HPDE6-E6E7 (cell line): Measurements from ENCODE around the gene CCDC78.

Source experiments
- DNase-seq: peaks from one replicate; pipeline ENCODE4 v3.0.0; 2011; ENCODE audit warnings: missing footprints; ENCODE audit errors: extremely low spot score

The CCDC78 gene

DNA sequence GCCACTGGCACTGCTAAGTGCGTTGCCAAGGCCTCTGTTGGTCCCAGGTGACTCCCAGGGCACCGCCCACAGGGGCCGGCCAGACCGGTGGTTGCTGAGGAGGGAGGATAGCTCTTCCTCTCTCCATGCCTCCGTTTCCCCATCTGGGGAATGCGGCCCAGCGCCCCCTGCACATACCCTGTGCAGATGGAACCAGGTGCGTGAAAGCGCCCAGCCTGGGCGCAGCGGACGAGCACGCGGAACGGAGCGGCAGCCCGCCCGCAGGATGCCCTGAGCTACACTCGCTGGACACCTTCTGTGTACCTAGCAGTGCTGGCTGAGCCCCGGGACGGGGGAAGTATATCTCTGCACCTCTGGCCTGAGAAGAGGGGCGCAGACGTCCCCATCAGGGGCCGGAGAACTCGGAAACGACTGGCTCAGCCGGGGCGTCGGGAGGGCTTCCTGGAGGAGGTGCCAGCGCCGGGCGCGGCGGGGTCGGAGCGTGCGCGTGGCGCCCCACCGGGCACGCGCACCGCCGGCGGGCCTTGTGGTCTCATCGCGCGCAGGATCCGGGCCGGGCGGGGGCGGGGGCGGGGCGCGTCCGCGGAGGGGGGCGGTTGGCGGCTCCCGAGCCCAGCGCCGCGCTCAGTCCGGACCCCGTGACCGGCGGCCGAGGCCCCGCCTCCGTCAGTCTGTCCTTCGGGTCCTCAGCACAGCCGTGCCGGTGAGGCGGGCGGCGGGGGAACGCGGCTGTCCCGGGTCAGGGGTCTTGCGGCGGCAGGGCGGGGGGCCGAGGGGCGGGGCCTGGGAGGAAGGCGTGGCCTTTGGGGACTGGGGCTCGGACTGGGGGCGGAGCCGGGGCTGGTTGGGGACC is at the start of gene CCDC78, which contains the start of gene HAGHL:
Gene CCDC78 (minus strand): TSS at position 6 of the 853 bp plus-strand sequence. CDS start 76 bp downstream, outside the sequence.
Gene HAGHL (plus strand): TSS at position 669 of the 853 bp plus-strand sequence. CDS start 404 bp downstream, outside the sequence.
- no peak for DNase-seq

DNA sequence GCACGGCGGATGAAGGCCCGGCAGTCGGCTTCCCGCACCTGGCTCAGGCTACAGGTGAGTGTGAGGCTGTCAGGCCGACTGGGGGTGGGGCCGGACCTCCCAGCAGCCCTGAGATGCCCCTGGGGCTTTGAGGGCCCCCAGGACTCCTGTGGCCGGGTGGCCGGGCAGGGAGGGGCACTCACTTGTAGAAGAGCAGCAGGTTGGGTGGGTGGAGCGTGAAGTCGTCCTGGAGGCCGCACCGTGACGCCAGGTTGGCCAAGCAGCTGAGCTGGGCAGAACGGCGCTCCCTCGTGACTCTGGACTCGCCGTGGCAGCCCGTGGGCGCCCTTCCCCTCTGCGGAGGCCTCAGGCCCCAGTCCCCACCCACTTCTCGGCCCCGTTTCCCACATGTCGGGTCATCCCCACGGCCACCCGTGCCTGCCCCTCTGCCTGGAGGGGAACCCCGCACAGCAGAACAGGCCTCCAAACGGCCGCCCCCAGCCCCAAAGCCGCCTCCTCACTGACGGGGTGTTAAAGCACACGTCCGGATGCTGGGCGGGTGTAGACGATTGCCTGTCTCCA is 49.1 kb upstream of the CCDC78 start:
- no peak for DNase-seq

DNA sequence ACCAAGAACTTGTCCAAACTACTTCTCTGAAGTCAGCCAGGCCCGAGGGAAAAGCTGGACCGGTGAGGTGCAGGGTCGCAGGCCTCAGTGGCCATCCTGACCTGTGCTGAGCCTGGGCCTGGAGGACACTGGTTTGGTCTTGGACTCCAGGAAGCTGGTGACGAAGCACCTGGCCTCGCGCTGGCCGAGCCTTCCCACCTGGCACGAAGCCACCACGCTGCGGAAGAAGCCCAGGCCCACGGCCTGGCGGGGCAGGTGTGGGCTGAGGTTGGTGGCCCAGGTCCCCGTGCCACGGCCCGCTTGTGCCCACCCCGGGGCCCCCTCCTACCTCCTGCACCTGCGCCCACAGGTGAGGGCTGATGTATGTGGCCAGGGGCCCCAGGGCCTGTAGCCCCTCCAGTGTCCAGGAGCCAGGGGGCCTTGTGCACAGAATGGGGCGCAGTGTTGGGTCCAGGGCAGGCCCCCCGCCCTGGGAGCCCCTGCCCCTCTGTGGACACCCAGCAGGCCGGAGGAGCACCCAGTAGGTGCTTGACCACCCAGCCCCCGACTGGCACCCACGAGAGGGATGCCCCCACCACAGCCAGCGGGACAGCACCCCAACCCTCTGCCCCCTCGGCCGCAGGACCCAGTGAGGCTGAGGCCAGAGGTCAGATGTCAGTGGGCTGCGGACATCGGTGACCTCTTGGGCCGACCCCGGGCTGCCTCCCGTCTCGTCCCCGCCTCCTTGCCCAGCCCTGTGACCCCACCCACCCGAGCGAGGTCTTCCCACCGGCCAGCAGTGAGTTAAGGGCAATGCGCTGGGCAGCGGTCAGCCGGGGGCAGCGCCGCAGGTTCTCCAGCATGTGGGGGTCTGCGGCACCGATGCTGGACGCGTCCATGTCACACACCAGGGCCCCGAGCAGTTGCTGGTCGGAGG is 48.1 kb upstream of the CCDC78 start:
- no peak for DNase-seq

DNA sequence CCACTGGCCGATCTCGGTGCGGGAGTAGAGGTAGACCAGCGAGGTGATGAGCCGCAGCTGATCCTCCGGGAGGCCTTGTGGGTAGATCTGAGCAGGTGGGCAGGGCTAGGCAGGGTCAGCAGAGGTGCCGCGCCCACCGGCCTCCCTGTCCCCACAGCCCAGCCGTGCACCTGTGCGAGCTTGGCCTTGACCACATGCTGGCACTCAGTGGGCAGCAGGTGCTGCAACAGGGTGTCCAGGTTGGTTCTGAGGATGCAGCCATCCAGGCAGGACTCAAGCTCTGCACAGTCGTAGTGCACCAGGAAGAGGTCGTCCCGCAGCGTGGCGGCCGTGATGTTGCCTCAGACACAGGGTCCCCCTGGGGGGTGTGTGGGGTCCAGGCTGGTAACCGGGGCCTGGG is 46.7 kb upstream of the CCDC78 start:
- no peak for DNase-seq

DNA sequence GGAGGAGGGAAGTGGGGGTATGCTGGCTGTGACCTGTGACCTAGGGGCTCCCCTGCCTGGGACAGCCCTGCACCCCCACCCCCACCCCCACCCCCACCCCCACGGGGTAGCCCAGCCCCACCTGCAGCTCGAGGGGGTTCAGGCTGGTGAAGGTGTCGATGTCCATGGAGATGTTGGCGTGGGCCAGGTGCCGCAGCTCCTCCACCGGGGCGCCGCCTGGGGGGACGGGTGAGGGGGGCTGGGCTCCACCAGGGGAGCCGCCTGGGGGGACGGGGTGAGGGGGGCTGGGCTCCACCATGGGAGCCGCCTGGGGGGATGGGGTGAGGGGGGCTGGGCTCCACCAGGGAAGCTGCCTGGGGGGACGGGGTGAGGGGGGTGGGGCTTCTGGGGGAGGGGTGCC is 44.2 kb upstream of the CCDC78 start:
- no peak for DNase-seq

DNA sequence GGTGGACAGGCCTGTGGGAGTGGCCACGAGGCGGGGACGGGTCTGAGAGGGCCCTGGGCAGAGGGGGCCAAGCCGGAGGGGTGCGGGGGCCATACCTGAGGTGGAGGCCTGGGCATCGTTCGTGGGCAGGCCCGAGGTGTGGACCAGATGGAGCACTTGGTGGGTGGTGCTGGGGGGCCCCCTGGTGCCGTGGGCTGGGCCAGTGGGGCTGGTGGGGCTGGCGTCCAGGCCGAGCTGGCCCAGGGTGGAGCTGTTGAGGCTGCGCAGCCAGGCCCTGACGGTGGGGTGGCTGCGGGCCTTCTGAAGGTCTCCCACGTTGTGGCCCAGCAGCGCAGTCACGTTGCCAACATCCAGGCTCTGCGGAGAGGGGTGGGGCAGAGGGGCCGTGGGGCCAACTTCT is 43.7 kb upstream of the CCDC78 start:
- no peak for DNase-seq

DNA sequence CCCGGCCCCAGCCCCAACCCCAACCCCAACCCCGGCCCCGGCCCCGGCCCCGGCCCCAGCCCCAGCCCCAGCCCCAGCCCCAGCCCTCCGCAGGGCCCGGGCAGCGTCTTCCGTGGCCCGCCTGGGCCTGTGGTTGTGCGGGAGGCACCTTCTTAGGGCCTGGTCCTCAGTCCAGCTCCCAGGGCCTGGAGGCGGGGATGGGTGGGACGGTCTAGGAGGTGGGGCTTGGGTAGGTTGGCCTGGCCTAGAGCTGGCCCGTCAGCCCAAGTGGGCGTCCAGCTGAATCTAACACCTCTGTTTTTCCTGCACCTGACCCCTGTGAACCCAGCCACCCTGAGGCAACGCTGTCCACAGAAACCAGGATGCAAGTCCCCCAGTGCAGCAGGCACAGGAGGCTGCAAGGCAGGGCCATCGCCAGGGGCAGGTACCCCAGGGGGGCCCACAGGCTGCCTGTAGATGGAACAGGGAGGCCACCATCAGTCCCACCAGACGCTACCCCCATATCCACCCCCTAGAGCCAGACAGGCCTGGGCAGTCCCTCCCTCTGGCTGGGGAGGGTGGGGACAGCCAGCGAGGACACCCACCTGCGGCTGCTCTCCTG is 43.0 kb upstream of the CCDC78 start:
- no peak for DNase-seq

DNA sequence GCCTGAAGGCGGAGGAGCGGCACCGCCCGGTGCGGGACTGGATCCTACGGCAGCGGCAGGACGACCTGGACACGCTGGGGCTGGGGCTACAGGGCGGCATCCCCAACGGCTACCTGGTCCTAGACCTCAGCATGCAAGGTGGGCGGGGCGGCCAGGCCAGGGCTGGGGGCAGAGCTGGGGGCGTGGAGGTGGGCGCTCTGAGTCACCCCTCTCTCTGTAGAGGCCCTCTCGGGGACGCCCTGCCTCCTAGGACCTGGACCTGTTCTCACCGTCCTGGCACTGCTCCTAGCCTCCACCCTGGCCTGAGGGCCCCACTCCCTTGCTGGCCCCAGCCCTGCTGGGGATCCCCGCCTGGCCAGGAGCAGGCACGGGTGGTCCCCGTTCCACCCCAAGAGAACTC is 42.2 kb upstream of the CCDC78 start:
- no peak for DNase-seq

DNA sequence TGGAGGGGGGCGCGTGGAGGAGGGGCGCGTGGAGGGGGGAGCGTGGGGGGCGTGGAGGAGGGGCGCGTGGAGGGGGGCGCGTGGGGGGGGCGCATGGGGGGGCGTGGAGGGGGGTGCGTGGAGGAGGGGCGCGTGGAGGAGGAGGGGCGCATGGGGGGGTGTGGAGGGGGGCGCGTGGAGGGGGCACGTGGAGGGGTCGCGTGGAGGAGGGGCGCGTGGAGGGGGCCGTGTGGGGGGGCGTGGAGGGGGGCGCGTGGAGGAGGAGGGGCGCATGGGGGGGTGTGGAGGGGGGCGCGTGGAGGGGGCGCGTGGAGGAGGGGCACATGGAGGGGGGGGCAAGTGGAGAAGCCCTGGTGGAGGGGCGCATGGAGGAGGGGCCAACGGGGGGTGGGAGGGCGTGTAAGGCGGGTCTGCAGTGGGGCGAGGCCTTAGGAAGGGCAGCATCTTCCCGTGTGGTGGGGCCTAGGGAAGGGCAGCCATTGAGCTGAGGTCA is 41.5 kb upstream of the CCDC78 start:
- no peak for DNase-seq

DNA sequence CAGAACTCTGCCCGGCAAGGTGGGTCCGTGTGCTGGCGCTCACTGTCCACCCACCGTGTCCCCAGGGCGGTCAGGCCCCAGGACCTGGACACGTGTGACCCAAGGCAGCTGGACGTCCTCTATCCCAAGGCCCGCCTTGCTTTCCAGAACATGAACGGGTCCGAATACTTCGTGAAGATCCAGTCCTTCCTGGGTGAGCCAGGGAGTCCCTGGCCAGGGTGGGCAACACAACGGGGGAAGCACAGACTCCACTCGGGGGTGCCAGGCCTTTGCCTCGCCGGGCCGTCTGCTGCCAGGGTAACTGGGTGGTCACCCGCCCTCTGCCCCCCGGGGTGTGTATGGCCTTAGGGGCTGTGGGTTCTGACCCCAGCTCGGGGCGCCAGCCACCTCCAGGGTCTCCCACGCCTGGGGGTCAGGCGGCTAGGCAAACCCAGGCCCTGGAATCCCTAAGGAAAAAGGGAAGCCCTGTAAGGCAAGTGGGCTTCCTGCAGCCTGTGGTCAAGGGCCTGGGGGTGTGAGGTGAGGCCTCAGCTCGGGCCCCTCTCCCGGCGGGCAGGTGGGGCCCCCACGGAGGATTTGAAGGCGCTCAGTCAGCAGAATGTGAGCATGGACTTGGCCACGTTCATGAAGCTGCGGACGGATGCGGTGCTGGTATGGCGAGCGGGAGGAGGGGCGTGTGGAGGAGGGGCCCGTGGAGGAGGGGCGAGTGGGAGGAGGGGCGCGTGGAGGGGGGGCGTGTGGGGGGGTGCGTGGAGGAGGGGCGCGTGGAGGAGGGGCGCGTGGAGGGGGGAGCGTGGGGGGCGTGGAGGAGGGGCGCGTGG is 40.8 kb upstream of the CCDC78 start:
- no peak for DNase-seq

DNA sequence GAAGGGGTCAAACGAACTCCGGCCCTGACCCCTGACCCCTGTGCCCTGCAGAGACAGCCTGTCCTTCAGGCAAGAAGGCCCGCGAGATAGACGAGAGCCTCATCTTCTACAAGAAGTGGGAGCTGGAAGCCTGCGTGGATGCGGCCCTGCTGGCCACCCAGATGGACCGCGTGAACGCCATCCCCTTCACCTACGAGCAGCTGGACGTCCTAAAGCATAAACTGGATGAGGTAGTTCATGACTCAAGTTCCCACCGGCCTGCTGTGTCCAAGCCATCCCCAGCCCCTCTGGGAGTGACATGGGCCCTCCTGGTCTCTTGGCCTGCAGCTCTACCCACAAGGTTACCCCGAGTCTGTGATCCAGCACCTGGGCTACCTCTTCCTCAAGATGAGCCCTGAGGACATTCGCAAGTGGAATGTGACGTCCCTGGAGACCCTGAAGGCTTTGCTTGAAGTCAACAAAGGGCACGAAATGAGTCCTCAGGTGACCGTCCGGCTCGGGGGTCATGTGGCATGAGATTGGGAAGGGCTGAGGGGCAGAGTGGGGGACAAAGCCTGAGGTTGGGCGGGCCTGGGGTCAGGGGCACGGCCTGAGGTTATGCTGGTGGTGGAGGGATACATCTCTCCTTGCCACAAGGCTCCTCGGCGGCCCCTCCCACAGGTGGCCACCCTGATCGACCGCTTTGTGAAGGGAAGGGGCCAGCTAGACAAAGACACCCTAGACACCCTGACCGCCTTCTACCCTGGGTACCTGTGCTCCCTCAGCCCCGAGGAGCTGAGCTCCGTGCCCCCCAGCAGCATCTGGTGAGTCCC is 40.0 kb upstream of the CCDC78 start:
- DNase-seq: no peak

DNA sequence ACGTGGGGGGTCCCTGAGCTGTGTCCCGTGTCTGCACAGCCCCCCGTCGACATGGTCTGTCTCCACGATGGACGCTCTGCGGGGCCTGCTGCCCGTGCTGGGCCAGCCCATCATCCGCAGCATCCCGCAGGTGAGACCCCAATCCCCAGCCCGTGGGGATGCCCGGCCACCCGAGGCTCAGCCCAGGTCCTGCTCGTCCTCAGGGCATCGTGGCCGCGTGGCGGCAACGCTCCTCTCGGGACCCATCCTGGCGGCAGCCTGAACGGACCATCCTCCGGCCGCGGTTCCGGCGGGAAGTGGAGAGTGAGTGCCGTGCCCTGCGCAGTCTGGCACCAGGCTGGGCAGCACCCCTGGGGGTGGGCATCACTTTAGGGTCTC is 39.2 kb upstream of the CCDC78 start:
- no peak for DNase-seq

DNA sequence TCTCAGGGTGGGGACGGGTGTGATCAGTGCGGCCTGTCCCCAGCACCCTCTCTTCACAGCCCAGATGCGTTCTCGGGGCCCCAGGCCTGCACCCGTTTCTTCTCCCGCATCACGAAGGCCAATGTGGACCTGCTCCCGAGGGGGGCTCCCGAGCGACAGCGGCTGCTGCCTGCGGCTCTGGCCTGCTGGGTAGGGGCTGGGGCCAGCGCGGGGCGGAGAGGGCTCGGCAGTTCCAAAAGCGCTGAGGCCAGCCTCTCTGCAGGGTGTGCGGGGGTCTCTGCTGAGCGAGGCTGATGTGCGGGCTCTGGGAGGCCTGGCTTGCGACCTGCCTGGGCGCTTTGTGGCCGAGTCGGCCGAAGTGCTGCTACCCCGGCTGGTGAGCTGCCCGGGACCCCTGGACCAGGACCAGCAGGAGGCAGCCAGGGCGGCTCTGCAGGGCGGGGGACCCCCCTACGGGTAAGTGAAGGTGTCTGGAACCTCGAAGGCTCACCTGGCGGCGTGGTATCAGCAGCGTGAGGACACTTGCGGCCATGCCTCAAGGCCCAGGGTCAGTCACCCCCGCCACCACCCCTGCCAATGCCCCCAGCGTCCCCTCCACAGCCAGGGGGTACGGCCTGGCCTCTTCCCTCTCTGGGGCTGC is 38.7 kb upstream of the CCDC78 start:
- no peak for DNase-seq

DNA sequence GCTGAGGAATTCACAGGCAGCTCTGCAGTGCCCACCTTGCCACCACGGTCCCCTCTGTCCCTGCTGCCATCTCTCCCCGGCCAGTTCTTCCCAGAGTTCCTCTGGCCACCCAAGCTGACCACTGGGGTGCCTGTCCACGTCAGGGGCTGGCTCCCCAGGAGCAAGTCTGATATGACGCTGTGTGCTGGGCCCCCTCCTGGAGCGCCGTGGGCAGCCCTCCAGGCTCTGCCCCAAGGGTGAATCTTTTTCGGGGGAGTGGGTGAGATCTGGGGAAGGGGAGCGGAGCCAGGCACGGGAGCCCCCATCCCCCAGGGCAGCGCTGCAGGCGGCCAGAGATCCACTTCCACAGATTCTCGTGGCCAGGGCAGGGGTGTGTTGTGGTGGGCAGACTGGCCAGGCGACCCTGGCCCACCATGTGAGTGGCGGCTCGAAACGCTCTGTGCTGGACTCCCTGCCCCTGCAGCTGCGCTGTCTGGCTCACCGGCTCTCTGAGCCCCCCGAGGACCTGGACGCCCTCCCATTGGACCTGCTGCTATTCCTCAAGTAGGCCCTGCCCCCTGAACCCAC is 38.0 kb upstream of the CCDC78 start:
- DNase-seq: no peak

DNA sequence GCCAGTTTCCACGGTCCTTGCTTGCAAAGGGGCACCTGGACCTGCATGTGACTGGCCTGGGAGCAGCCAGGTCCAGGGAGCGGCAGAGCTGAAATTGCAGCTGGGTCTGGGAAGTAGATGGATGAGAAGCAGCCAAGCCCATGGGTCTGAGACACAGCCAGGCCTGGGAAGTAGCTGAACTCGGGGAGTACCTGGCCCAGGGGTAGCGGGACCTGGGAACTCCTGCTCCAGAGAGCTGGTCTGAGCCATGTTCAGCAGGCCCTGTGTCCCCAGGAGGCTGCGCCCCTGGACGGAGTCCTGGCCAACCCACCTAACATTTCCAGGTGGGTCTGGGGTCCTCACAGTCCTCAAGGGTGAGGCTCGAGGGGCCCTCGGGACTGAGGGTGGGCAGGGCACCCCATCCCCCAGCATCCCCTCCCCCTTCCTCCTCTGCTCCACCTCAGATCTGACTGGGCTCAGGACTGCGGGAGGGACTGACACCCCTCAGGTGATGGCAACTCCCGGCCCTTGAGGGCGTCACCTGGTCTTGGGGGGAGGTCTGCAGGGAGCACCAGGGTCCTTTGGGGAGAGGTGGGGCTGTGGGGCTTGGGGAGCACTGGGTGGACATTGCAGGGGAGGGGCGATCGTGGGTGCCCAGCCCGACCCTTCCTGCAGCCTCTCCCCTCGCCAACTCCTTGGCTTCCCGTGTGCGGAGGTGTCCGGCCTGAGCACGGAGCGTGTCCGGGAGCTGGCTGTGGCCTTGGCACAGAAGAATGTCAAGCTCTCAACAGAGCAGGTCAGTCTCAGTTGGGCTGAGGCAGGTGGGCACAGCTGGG is 37.3 kb upstream of the CCDC78 start:
- no peak for DNase-seq

DNA sequence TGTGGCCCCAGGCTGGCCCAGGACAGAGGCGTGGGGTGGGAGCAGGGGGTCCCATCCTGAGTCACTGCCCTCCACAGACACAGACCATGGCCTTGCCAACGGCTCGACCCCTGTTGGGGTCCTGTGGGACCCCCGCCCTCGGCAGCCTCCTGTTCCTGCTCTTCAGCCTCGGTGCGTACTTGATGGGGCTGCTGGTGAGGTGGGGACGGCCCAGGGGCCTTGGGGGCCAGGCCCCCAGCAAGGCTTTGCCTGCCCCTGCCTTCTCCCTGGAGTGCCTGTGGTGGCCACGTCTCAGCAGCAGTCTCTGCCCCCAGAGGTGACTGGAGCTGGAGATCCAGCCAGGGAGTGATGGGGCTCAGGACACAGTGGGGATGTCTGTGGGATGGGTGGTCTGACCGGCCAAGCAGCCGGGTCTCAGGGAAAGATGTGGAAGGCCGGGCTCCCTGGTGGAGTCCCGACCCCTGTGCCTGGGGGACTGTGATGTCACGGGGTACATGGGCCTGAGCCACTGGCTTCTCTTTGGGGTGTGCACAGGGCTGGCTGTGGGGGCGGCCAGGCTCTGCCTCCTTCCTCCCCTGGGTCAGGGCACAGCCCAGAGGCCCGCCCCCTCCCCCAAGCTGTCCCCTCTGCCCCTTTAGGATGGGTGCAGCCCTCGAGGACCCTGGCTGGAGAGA is 36.5 kb upstream of the CCDC78 start:
- DNase-seq: no peak

DNA sequence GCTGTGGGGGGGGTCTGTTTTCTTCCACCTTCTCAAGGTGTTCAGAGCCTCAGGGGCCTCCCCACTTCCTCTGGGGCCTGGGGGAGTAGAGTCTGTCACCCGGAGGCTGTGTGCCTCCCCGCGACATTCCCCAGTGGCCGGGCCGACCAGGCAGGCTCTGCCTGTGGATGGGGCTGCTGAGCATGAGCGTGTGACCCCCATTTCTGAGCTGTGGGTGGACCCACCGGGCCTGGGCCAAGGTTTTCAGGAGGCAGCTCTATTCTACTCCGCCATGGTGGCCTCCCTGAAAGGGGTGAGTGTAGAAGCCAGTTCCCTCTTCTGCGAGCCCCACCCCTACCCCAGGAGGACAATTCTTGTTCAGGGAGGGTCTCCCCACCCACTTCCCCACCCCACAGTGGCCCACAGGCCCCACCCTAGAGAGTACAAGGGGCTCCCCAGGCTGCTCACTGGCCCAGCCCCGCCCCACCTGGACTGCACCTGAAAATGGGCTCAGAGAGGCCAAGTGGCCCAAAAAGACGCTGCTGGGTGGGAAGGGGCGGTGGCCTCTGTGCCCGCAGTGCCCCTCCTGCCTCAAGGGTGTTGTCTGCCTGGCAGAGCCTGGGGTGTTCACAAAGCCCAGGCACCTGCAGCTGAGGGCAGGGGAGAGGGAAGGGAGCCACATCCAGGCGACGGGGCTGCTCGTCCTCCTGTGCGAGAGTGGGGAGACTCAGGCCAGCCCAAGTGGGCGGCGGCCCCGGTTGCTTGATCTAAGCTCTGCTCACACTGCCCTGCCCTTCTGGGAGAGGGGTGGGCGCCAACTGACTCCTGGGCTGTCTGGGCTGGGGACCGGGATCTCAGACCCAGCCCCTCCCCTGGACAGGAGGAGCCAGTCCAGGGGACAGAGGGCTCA is 35.6 kb upstream of the CCDC78 start:
- no peak for DNase-seq
